ENCODE data around the gene G0S2.

DNA sequence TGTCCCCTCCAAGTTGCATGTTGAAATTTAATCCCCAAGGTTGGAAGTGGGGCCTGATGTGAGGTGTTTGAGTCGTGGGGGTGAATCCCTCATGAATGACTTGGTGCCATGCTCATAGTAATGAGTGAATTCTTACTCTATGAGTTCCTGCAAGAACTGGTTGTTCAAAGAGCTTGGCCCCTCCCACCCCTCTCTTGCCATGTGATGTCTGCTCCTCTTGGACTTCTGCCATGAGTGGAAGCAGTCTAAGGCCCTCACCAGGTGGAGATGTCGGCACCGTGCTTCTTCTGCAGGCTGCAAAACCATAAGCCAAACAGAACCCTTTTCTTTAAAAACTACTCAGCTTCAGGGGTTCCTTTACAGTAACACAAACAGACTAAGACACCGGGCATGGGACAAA lies 14.3 kb downstream of the G0S2 start:
- TF ChIP-seq, protein P1, sequence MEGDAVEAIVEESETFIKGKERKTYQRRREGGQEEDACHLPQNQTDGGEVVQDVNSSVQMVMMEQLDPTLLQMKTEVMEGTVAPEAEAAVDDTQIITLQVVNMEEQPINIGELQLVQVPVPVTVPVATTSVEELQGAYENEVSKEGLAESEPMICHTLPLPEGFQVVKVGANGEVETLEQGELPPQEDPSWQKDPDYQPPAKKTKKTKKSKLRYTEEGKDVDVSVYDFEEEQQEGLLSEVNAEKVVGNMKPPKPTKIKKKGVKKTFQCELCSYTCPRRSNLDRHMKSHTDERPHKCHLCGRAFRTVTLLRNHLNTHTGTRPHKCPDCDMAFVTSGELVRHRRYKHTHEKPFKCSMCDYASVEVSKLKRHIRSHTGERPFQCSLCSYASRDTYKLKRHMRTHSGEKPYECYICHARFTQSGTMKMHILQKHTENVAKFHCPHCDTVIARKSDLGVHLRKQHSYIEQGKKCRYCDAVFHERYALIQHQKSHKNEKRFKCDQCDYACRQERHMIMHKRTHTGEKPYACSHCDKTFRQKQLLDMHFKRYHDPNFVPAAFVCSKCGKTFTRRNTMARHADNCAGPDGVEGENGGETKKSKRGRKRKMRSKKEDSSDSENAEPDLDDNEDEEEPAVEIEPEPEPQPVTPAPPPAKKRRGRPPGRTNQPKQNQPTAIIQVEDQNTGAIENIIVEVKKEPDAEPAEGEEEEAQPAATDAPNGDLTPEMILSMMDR (IDR thresholded peaks at IDR 0.05), result no peak
- no peak for TF ChIP-seq EP300 (IDR thresholded peaks at IDR 0.05)
- no peak for TF ChIP-seq POLR2A (IDR thresholded peaks at IDR 0.05)

Data from ovary (tissue), 3 donors.